DMS153 treated with DMSO at 0.1 percent for 48 hours (cell line): Measurements from ENCODE around the gene TNRC6B.

Experiments used
- DNase-seq: peaks from one replicate; lab custom pipeline; 2025; ENCODE audit not compliant: unreplicated experiment; lab: John Stamatoyannopoulos, UW

TNRC6B gene

DNA sequence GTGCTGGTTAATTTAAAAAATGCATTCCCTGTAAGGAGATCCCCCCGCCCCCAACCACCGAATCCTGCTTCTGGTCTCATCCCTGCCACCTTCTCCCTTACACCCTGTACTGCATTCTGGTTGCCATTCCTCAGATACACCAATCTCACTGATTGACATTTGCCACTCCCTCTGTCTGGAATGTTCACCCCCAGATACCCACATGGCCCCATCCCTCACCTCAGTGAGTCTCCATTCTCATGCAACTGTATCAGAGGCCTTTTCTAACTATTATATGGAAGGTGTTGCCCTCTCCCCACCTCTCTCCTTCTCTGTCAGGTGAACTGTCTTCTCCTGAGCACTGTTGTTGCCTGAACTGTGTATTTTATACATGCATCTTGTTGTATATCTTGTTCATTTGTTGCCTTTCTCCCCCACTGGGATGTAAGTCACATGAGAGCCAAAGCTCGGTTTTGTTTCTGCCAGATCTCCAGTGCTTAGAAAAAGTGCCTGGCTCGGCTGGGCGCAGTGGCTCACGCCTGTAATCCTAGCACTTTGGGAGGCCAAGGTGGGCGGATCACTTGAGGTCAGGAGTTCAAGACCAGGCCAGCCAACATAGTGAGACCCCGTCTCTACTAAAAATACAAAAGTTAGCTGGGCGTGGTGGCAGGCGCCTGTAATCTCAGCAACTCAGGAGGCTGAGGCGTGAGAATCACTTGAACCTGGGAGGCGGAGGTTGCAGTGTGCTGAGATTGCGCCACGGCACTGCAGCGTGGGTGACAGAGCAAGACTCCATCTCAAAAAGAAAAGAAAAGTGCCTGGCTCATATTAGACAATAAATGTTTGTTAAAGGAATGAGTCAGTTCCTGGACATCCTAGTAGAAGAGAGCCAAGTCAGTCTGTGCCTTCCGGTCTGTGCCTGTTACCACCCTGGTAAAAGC lies 61.0 kb downstream of the TNRC6B start:
- DNase-seq, result no peak

DNA sequence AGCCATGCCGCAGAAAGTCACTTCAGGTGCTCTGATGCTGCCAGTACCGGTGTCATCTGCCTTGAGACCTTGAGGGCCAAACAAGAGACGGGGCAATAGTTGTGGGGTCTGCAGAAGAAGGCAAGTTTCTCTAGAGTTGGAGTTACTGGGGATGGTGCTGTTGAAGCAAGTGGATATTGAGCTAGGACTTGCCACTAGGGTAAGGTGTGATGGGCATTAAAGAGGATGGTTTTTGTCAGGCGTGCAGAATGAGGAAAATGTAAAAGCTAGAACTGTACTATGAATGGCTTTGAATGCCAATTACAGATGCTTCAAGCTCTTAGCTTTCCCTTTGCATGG lies 61.6 kb downstream of the TNRC6B start:
- DNase-seq, result no peak

DNA sequence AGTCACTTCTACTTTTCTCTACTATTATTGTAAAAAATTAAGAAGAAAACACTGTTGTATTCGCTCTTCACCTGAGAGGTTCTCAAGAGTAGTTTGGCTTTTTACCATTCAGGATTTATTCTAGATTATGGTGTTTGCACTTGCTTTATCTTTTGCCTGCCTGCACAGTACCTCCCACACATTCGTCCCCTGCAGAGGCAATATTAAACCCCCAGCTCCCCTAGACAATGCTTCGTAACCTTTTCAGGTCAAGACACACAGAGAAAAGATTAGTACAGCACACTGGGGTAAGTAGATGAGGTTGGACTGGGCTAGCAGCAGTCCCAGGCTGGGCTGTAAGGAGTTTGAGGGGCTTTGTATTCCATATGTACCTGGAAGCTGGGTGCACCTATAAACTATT lies 62.4 kb downstream of the TNRC6B start:
- no peak for DNase-seq

GRCh38 chr22:40240686-40241085 lies 63.0 kb downstream of the TNRC6B start:
- no peak for DNase-seq

DNA sequence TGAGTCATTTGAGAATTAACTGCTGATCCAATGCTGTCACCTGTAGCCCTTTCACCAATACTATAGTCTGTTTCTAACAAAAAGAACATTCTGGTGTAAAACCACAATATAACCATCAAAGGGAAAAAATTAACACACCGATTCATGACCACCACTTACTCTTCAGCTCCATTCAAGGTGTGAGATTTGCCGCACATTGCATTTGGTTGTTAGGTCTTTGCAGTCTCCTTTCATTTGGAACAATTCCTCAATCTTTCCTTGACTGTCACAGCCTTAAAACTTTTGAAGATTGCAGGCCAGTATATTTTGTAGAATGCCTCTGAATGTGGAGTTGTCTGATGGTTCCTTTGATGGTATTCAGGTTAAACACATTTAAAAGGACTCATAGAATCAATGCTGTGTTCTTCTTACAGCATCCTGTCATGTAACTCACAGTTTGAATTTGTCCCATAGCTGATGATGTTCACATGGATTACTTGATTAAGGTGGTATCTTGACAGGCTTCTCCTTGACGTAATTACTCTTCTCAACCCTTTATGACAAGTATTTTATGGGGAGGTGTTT lies 63.6 kb downstream of the TNRC6B start:
- no peak for DNase-seq

- DNase-seq, result no peak
These were observed 66.2 kb downstream of the TNRC6B start for GRCh38 chr22:40243891-40244290.

DNA sequence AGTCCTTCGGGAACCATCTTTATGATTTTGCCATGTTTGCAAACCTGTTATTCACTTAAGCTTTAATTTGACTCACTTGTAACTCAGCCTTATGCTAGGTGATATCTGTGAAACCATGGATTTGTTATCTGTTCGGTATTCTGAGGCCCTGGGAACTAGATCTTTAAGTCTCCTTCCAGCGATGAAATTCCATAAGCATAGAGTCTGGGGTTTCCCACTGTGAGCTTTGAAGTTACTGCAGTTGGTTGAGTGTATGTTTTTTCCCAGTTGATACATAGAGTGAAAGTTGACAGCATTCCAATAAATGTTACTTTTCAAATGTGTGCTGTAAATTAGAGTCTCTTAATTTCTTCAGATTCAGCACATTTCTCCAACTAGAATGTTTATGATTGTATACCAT lies 66.9 kb downstream of the TNRC6B start:
- no peak for DNase-seq

- DNase-seq, result no peak
These were observed 70.3 kb downstream of the TNRC6B start for GRCh38 chr22:40247976-40248375.

- no peak for DNase-seq
These were observed 71.6 kb downstream of the TNRC6B start for GRCh38 chr22:40249286-40249685.

GRCh38 chr22:40250608-40251007 lies 72.9 kb downstream of the TNRC6B start:
- no peak for DNase-seq

GRCh38 chr22:40251106-40251505 lies 73.4 kb downstream of the TNRC6B start:
- no peak for DNase-seq

DNA sequence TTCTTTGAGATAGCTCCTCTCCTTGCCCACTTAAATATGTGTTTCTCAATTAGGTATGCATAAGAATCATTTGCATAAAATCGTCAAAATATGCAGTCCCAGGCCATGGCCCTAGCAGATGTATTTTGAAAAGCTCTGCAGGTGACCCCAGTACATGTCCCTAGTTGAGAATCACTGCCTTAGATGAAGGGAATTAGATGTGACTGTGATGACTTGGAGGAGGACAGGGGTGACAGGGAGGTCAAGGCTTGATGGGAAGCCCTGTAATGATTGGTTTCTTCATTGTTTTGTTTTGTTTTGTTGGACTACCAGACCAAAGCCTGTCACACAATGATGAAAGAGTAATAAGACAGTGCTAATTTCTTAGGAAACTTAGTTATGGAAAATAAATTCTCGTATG lies 74.4 kb downstream of the TNRC6B start:
- no peak for DNase-seq

GRCh38 chr22:40256516-40256915 lies 78.8 kb downstream of the TNRC6B start:
- no peak for DNase-seq

- DNase-seq, result no peak
These were observed 80.3 kb downstream of the TNRC6B start for GRCh38 chr22:40258017-40258416.

DNA sequence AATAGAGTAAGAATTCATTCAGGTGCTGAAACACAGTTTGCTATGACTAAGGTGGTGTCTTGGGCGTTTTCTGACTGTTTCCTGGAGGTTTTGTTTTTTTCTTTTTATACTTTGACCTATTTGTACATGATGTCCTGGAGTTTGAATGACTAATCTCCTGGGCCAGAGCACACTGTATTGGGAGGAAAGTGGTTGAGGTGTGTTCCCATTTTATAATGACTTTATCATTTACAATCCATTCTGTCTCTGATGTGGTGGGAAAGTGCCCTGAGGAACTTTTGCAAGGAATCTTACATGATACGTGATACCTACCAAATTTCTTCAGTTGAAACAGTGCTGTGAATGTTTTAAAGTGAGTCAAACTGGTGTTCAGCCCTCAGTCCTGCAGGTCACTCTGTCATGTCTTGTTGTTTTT lies 80.8 kb downstream of the TNRC6B start:
- no peak for DNase-seq

- no peak for DNase-seq
These were observed 84.1 kb downstream of the TNRC6B start for GRCh38 chr22:40261783-40262182.

DNA sequence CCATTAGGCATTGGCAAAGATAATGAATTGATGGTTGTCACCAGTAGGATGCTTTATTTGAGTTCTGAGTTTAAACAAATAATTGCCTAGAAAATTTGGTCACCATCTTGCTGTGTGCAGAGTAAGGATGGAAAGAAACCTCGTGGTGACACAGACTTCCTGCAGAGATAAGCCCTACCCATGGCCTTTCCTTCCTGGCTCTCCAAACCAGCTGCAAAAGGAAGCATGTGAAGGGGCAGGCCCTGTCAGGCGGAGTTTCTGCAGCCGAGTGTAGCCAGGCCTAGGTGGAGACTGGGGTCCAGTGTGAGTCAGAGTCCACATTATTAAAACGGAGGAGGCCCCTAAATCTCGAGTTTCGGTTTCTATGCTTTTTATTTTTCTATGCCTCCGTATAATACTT lies 85.5 kb downstream of the TNRC6B start:
- DNase-seq, result no peak

GRCh38 chr22:40265783-40266182 lies 88.1 kb downstream of the TNRC6B start:
- DNase-seq, result no peak

DNA sequence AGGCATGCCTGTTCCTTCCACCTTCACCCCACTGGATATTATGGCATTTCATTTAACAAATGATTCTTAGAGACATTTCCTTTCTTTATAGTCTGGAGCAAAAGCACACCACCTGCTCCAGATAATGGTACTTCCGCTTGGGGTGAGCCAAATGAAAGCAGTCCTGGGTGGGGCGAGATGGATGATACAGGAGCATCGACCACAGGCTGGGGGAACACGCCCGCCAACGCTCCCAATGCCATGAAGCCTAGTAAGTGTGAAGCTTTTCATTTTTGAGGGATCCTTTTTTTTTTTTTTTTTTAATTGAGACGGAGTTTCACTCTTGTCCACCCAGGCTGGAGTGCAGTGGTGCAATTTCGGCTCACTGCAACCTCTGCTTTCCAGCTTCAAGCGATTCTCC lies 92.3 kb downstream of the TNRC6B start:
- DNase-seq, result no peak

DNA sequence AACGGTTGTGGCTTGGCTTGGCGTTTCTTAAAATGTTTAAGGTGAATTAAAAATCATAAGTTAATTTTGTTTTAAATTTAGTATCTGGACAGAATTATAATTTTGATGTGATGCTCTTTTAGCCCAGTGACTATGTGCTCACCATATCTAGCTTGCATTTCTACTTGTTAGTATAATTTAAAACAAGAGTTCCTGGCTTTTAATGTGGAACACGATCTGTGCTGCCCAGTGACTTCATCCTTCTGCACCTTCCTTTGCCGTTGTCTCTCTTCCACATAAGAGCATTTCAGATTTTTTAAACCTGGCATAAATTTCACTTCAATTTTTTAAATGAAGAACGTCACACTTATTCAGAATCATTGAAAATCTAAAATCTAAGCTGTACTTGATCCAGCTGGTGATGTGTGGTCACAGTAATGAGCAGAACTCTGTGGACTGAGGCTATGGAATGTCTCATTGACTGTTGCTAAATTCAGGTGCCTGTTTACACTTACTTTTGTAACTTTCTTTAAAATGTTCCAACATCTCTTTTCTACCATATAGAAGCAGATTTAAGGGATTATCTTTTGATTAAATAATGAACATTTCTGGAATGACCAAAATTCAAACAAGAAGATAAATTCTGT lies 93.1 kb downstream of the TNRC6B start:
- no peak for DNase-seq

- DNase-seq, result no peak
These were observed 93.7 kb downstream of the TNRC6B start for GRCh38 chr22:40271440-40271839.

DNA sequence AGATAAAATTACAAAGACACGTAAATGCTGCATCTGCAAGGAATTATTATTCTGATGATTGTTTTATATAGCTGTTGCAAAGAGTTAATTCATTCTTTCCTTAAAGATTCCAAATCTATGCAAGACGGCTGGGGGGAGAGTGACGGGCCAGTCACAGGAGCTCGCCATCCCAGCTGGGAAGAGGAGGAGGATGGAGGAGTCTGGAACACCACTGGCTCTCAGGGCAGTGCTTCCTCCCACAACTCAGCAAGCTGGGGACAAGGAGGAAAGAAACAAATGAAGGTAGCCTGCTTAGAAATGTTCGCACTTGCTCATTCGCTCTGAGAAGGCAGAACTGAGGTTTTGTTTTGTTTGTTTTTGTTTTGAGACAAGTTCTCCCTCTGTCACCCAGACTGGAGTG lies 95.6 kb downstream of the TNRC6B start:
- DNase-seq, result no peak
